ENCODE data around the gene RYK.

The RYK gene

DNA sequence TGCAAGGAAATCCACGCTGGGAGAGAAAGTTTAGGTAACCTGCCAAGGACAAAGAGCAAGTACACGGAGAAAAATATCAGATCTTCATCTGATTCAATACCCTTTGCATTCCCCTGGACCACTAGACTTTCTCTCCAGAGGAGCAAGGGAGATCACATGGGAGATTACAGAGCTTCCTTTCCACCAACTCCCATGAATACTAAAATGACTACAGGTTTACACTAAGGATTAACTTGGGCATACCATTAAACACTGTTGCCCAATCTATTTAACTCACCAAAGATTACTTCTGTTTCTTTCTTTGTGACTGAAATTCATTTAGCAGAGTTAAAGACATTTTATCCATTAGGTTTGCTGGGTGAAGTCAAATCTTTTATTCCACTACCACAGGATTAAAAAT, 71.2 kb downstream of the RYK start:
- Histone ChIP-seq H3K9me3 (ENCODE audit: insufficient read depth, low read depth, low read length) (no peaks in the 10 kb centered on the region), H3K4me1 (ENCODE audit: insufficient read depth, low read length) (no peaks in the 10 kb centered on the region), H3K4me3 (ENCODE audit: low read length) (no peak overlapping the region), H3K9ac (ENCODE audit: low read depth, low read length) (no peak overlapping the region), H3K36me3 (ENCODE audit: insufficient read depth, low read depth, low read length) (peaks cover 62% of the 10 kb centered on the region), H3K27me3 (ENCODE audit: insufficient read depth, low read length) (no peaks in the 10 kb centered on the region), H3K27ac (ENCODE audit: low read length) (no peak overlapping the region)

DNA sequence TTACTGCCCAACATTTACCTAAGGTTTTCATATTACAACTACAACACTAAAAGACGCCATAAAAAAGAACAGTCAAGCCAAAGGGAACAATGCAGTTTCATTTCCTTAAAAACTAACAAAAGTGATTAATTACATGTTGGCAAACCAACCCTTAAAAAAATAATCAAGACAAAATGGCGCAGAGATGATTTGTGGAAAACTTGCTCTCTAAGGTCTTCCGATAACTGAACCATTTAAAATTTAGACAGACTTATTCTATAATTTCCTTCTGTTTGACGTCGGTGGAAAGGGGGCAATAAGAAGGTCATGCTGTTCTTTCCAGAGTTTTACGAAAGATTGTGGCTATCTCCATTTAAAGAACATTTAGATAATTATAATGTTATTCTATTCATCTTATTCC, 87.6 kb downstream of the RYK start:
- peaks cover 27% of the 10 kb centered on the region for H3K36me3 ChIP-seq (ENCODE audit: insufficient read depth, low read depth, low read length)
- H3K9me3 ChIP-seq (ENCODE audit: insufficient read depth, low read depth, low read length) = no peaks in the 10 kb centered on the region
- H3K27ac ChIP-seq (ENCODE audit: low read length) = no peak overlapping the region
- H3K9ac ChIP-seq (ENCODE audit: low read depth, low read length) = no peak overlapping the region
- H3K4me1 ChIP-seq (ENCODE audit: insufficient read depth, low read length) = no peaks in the 10 kb centered on the region
- no peak overlapping the region for H3K4me3 ChIP-seq (ENCODE audit: low read length)
- no peaks in the 10 kb centered on the region for H3K27me3 ChIP-seq (ENCODE audit: insufficient read depth, low read length)

DNA sequence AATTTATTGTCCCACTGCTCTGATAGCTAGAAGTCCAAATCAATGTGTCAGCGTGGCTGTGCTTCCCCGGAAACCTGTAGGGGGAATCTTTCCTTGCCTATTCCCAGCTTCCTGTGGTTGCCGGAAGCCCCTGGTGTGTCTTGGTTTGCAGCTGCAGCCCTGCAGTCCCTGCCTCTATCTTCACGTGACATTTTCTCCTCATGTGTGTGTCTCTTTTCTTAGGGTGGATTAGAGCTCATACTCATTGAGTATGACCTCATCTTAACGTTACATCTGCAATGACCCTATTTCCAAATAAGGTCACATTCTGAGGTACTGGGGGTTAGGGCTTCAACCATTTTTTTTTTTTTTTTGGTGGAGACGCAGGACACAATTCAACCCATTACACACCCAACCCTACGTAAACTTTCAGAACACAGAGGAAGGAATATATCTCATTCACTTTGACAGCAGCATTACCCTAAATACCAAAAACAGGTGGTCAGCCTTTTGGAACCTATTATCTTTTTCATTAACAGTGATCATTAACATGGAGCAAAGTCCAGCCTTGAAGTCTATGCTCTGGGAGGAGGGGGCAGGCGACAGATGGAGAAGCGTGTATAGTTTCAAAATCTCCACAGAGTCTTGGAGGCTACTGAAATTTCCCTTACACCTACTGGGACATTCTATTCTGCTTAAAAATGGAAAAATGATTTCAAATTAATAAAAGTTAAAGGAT, 88.6 kb downstream of the RYK start:
- H3K27ac ChIP-seq (ENCODE audit: low read length) = no peak overlapping the region
- peaks cover 38% of the 10 kb centered on the region for H3K36me3 ChIP-seq (ENCODE audit: insufficient read depth, low read depth, low read length)
- no peak overlapping the region for H3K9ac ChIP-seq (ENCODE audit: low read depth, low read length)
- no peaks in the 10 kb centered on the region for H3K4me1 ChIP-seq (ENCODE audit: insufficient read depth, low read length)
- no peak overlapping the region for H3K4me3 ChIP-seq (ENCODE audit: low read length)
- no peaks in the 10 kb centered on the region for H3K27me3 ChIP-seq (ENCODE audit: insufficient read depth, low read length)
- H3K9me3 ChIP-seq (ENCODE audit: insufficient read depth, low read depth, low read length) = no peaks in the 10 kb centered on the region

DNA sequence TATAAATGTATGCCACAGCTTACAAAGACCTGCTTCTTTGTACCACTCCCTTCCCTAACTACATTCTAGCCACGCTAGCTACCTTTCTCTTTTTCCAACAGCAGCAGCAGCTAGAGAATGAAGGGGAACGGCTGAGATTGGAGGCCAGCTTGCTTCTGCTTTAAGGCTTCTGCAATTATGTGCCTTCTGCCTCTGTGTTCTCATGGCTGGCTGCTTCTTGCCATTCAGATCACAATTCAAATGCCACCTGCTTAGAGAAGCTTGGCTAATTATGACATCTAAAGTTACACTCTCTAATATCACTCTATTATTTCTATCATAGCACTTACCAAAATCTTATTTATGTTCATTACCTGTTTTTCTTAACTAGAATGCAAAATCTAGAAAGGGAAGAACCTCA, 95.2 kb downstream of the RYK start:
- no peaks in the 10 kb centered on the region for H3K27me3 ChIP-seq (ENCODE audit: insufficient read depth, low read length)
- no peaks in the 10 kb centered on the region for H3K4me1 ChIP-seq (ENCODE audit: insufficient read depth, low read length)
- H3K9me3 ChIP-seq (ENCODE audit: insufficient read depth, low read depth, low read length) = no peaks in the 10 kb centered on the region
- no peak overlapping the region for H3K27ac ChIP-seq (ENCODE audit: low read length)
- H3K9ac ChIP-seq (ENCODE audit: low read depth, low read length) = no peak overlapping the region
- H3K4me3 ChIP-seq (ENCODE audit: low read length) = no peak overlapping the region
- H3K36me3 ChIP-seq (ENCODE audit: insufficient read depth, low read depth, low read length) = peaks cover 68% of the 10 kb centered on the region

DNA sequence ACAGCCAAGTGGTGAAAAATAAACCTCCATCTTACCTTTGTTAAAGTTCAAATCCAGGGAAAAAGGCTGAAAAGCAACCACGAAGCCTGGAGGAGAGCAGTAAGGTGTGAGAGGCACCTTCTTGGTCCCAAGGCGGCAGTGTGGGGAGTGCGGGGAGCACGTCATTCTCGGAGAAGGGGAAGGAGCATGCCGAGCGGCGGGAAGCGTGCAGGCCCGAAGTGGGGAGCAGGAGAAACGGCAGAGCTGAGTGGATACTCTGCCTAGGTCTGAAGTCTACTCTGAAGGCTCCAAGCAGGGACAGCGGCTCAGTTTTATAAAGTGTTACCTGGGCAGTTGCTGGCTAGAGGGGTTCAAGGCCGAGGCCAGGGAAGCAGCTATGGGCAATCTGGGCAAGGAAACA, 96.9 kb downstream of the RYK start:
- no peaks in the 10 kb centered on the region for H3K4me1 ChIP-seq (ENCODE audit: insufficient read depth, low read length)
- H3K27me3 ChIP-seq (ENCODE audit: insufficient read depth, low read length) = no peaks in the 10 kb centered on the region
- H3K27ac ChIP-seq (ENCODE audit: low read length) = no peak overlapping the region
- H3K4me3 ChIP-seq (ENCODE audit: low read length) = no peak overlapping the region
- H3K36me3 ChIP-seq (ENCODE audit: insufficient read depth, low read depth, low read length) = peaks cover 62% of the 10 kb centered on the region
- H3K9ac ChIP-seq (ENCODE audit: low read depth, low read length) = no peak overlapping the region
- no peaks in the 10 kb centered on the region for H3K9me3 ChIP-seq (ENCODE audit: insufficient read depth, low read depth, low read length)

DNA sequence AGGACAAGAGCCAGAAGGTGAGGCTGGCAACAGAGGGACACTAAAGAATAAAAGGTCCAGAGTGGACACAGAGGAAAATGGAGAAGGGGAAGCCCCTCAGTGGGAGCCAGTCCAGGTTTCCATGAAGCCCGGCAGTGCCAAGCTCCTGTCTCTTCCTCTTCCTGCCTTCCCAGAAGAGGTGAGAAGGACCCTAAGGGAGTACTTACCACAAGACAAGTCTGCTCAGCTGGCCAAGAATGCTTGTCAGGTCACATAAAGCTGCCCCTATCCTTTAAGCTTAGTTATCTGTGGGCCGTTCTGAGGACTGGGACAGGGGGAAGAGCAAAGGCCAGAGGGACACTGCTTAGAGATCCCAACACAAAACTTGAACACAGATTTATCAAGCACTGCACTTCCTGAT, 100.2 kb downstream of the RYK start:
- Histone ChIP-seq H3K4me3 (ENCODE audit: low read length) (no peak overlapping the region), H3K27me3 (ENCODE audit: insufficient read depth, low read length) (no peaks in the 10 kb centered on the region), H3K9me3 (ENCODE audit: insufficient read depth, low read depth, low read length) (no peaks in the 10 kb centered on the region), H3K4me1 (ENCODE audit: insufficient read depth, low read length) (no peaks in the 10 kb centered on the region), H3K9ac (ENCODE audit: low read depth, low read length) (no peak overlapping the region), H3K27ac (ENCODE audit: low read length) (no peak overlapping the region), H3K36me3 (ENCODE audit: insufficient read depth, low read depth, low read length) (peaks cover 29% of the 10 kb centered on the region)

DNA sequence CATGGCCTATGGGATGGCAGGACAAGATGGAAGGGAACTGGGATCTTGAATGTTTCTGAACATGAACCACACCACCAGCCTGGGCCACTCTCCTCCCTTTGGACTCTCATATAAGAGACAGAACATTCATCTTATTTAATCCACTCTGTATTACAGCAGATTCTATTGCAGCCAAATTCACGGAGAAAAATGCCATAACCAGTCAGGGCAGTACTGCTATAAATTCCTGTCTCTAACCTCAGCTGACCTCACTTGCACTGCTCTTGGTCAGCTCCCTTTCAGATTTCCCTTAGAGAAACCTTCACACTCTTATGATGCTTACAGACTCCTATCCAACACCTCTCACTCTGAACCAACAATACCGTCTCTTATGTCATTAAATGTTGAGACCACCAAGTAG, 101.4 kb downstream of the RYK start:
- H3K36me3 ChIP-seq (ENCODE audit: insufficient read depth, low read depth, low read length) = peaks cover 18% of the 10 kb centered on the region
- no peaks in the 10 kb centered on the region for H3K4me1 ChIP-seq (ENCODE audit: insufficient read depth, low read length)
- H3K27me3 ChIP-seq (ENCODE audit: insufficient read depth, low read length) = no peaks in the 10 kb centered on the region
- no peaks in the 10 kb centered on the region for H3K9me3 ChIP-seq (ENCODE audit: insufficient read depth, low read depth, low read length)
- no peak overlapping the region for H3K27ac ChIP-seq (ENCODE audit: low read length)
- H3K4me3 ChIP-seq (ENCODE audit: low read length) = no peak overlapping the region
- no peak overlapping the region for H3K9ac ChIP-seq (ENCODE audit: low read depth, low read length)

DNA sequence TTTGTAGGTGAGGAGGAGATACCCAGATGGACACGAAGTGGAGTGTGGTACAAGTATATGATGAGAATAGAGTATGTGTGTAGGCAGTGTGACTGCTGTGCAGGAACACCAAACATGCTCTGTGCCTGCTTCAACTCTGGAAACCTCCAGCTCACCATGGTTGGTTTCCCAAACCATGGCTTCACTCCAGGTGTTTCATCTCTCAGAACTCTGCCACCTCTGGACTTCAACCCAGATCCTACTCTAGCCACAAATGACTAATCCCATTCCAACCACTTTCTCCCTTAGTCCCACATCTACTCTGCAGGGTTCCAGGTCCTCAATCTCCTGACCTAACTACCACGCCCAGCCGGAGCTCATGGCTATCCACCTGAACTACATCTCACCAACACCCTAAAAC, 102.1 kb downstream of the RYK start:
- H3K9me3 ChIP-seq (ENCODE audit: insufficient read depth, low read depth, low read length) = no peaks in the 10 kb centered on the region
- H3K36me3 ChIP-seq (ENCODE audit: insufficient read depth, low read depth, low read length) = peaks cover 15% of the 10 kb centered on the region
- no peak overlapping the region for H3K27ac ChIP-seq (ENCODE audit: low read length)
- H3K4me1 ChIP-seq (ENCODE audit: insufficient read depth, low read length) = no peaks in the 10 kb centered on the region
- H3K27me3 ChIP-seq (ENCODE audit: insufficient read depth, low read length) = no peaks in the 10 kb centered on the region
- H3K4me3 ChIP-seq (ENCODE audit: low read length) = no peak overlapping the region
- no peak overlapping the region for H3K9ac ChIP-seq (ENCODE audit: low read depth, low read length)

DNA sequence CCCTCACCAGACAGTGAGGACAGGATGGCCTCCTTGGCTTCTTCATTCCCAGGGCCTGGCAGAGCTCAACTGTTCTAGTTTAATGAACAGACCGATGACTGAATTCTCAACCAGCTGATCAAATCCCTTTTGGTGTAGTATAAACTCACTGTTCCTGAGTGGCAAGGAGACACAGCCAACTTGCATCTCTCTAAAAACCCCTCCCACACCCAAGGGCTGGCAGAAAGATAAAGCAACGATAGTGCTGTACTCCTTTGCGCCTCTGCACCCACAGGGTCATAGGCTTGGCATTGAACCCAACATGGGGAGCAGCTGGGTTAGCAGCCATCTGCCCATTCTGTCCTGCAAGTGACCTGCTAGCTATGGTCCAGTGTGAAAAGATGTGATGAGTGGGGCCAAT, 103.2 kb downstream of the RYK start:
- Histone ChIP-seq H3K9ac (ENCODE audit: low read depth, low read length) (no peak overlapping the region), H3K27ac (ENCODE audit: low read length) (no peak overlapping the region), H3K9me3 (ENCODE audit: insufficient read depth, low read depth, low read length) (no peaks in the 10 kb centered on the region), H3K4me3 (ENCODE audit: low read length) (no peak overlapping the region), H3K4me1 (ENCODE audit: insufficient read depth, low read length) (no peaks in the 10 kb centered on the region), H3K36me3 (ENCODE audit: insufficient read depth, low read depth, low read length) (peaks cover 12% of the 10 kb centered on the region), H3K27me3 (ENCODE audit: insufficient read depth, low read length) (no peaks in the 10 kb centered on the region)

DNA sequence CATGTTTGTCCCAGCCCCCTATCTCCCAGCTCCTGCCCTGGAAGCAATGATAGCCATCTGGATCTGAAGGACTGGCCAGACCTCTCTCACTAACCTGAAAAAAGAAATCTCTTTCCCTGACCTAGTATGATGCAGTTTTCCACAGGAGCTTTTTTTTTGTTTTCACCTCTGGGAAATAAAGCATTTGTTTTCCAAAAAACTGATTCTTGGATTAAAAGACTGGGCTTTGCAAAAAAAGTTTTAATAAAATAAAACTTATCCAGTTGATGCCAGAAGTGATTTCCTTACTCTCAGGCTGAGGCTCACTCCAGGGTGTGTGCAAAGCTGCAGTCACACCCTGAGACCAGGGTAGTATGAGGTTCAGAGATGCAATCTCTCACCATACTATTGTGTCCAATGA, 104.0 kb downstream of the RYK start:
- H3K4me1 ChIP-seq (ENCODE audit: insufficient read depth, low read length) = no peaks in the 10 kb centered on the region
- H3K4me3 ChIP-seq (ENCODE audit: low read length) = no peak overlapping the region
- H3K27me3 ChIP-seq (ENCODE audit: insufficient read depth, low read length) = no peaks in the 10 kb centered on the region
- H3K9ac ChIP-seq (ENCODE audit: low read depth, low read length) = no peak overlapping the region
- peaks cover 5% of the 10 kb centered on the region; the same call in 1 of the 2 replicates for H3K36me3 ChIP-seq (ENCODE audit: insufficient read depth, low read depth, low read length)
- no peak overlapping the region for H3K27ac ChIP-seq (ENCODE audit: low read length)
- no peaks in the 10 kb centered on the region for H3K9me3 ChIP-seq (ENCODE audit: insufficient read depth, low read depth, low read length)

DNA sequence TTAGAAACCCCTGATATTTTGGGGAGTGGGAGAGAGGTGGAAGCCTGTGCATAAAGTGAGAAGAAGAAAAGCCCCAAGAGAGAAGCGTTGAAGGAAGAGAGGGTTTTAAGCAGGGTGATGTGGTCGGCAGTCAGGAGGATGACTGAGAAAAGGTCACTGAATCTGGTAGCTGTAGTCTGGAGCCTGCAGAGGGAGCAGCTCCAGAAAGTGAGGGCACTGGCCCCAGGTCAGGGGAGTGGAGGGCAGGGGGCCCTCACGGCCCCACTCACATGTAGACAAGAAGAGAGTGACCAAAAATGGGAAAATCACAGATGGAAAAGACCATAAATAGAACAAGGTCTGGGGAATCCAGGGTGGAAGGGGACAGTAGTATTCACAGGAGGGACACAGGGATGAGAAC, 105.5 kb downstream of the RYK start:
- H3K4me3 ChIP-seq (ENCODE audit: low read length) = no peak overlapping the region
- H3K9me3 ChIP-seq (ENCODE audit: insufficient read depth, low read depth, low read length) = no peaks in the 10 kb centered on the region
- no peaks in the 10 kb centered on the region for H3K36me3 ChIP-seq (ENCODE audit: insufficient read depth, low read depth, low read length)
- no peak overlapping the region for H3K9ac ChIP-seq (ENCODE audit: low read depth, low read length)
- H3K4me1 ChIP-seq (ENCODE audit: insufficient read depth, low read length) = no peaks in the 10 kb centered on the region
- H3K27ac ChIP-seq (ENCODE audit: low read length) = no peak overlapping the region
- no peaks in the 10 kb centered on the region for H3K27me3 ChIP-seq (ENCODE audit: insufficient read depth, low read length)

DNA sequence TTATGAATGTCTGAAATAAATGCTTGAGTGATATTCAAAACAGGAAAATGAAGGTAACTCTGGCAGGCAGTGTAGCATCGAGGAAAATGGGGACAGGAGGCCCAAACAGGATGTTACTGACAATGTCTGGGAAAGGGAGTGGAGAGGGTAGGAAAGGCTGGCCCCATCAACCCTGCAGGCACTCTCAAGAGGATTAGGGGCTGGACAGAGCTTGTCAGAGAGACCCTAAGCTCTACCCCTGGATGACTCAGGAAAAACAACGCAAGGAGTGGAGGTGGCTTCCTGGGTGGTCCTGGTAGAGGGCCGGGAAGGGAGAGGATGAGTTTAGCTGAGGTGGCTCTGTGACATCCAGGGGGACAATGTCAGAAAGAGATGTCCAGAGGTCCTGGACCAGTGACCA, 106.0 kb downstream of the RYK start:
- no peaks in the 10 kb centered on the region for H3K36me3 ChIP-seq (ENCODE audit: insufficient read depth, low read depth, low read length)
- no peaks in the 10 kb centered on the region for H3K27me3 ChIP-seq (ENCODE audit: insufficient read depth, low read length)
- H3K27ac ChIP-seq (ENCODE audit: low read length) = no peak overlapping the region
- no peak overlapping the region for H3K4me3 ChIP-seq (ENCODE audit: low read length)
- no peak overlapping the region for H3K9ac ChIP-seq (ENCODE audit: low read depth, low read length)
- no peaks in the 10 kb centered on the region for H3K9me3 ChIP-seq (ENCODE audit: insufficient read depth, low read depth, low read length)
- no peaks in the 10 kb centered on the region for H3K4me1 ChIP-seq (ENCODE audit: insufficient read depth, low read length)

All from iPS-20b (cell line).